GM12892 (cell line): Measurements from ENCODE around the gene POU2AF1.

Experiments used
- POLR2A ChIP-seq: IDR thresholded peaks from 2 replicates; pipeline ENCODE4 v1.6.1; 2011; ENCODE audit warnings: low read depth, low read length, control low read depth
- TAF1 ChIP-seq: IDR thresholded peaks from 2 replicates; pipeline ENCODE4 v1.6.1; 2011; ENCODE audit warnings: low read depth, mild to moderate bottlenecking, control low read depth, low read length, borderline replicate concordance

DNA sequence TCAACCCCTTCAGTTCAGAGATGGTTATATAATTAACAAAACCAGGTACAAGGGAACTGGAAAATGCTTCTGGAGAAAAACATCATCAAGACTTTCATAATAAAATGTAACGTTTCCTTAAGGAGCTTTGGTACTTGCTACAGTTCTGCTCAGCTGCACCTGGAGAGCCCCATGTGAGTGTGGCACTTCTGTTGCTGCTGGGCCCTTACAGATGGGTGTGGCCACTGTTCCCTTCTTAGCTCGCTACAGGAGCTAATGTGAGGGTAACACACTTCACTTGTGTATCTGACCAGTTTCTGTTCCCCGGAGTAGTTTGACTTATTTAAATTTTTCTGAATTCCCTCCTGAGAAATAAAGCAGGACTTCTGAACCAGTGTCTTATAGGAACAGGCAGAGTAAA is 76.8 kb downstream of the POU2AF1 start:
- TF ChIP-seq POLR2A (no peak), TAF1 (no peak)
